ENCODE measurements around the gene SCN10A. TPM values are rescaled to one million over a fixed set of nuclear protein-coding genes. Genes with fewer than 3 reads are reported as not detected.

The SCN10A gene
- total RNA-seq, 1 experiment from 2014 or later: not detected

- no peak for TF ChIP-seq TEAD4 (CRISPR knock-in tag; IDR thresholded peaks at IDR 0.05)
- TF ChIP-seq PRDM15 (CRISPR knock-in tag; IDR thresholded peaks at IDR 0.05): no peak
- TF ChIP-seq, protein P1, sequence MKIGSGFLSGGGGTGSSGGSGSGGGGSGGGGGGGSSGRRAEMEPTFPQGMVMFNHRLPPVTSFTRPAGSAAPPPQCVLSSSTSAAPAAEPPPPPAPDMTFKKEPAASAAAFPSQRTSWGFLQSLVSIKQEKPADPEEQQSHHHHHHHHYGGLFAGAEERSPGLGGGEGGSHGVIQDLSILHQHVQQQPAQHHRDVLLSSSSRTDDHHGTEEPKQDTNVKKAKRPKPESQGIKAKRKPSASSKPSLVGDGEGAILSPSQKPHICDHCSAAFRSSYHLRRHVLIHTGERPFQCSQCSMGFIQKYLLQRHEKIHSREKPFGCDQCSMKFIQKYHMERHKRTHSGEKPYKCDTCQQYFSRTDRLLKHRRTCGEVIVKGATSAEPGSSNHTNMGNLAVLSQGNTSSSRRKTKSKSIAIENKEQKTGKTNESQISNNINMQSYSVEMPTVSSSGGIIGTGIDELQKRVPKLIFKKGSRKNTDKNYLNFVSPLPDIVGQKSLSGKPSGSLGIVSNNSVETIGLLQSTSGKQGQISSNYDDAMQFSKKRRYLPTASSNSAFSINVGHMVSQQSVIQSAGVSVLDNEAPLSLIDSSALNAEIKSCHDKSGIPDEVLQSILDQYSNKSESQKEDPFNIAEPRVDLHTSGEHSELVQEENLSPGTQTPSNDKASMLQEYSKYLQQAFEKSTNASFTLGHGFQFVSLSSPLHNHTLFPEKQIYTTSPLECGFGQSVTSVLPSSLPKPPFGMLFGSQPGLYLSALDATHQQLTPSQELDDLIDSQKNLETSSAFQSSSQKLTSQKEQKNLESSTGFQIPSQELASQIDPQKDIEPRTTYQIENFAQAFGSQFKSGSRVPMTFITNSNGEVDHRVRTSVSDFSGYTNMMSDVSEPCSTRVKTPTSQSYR (CRISPR knock-in tag; IDR thresholded peaks at IDR 0.05): no peak
- TF ChIP-seq ZNF138 (CRISPR knock-in tag; conservative IDR thresholded peaks at IDR 0.05): no peak
- TF ChIP-seq CTCF (IDR thresholded peaks at IDR 0.05): no peak
- no peak for TF ChIP-seq CREM (CRISPR knock-in tag; IDR thresholded peaks at IDR 0.05)
- TF ChIP-seq NFATC4 (CRISPR knock-in tag; IDR thresholded peaks at IDR 0.05): no peak
Measured at GRCh38 chr3:38652934-38653333, 163.1 kb downstream of the SCN10A start (continued).

DNA sequence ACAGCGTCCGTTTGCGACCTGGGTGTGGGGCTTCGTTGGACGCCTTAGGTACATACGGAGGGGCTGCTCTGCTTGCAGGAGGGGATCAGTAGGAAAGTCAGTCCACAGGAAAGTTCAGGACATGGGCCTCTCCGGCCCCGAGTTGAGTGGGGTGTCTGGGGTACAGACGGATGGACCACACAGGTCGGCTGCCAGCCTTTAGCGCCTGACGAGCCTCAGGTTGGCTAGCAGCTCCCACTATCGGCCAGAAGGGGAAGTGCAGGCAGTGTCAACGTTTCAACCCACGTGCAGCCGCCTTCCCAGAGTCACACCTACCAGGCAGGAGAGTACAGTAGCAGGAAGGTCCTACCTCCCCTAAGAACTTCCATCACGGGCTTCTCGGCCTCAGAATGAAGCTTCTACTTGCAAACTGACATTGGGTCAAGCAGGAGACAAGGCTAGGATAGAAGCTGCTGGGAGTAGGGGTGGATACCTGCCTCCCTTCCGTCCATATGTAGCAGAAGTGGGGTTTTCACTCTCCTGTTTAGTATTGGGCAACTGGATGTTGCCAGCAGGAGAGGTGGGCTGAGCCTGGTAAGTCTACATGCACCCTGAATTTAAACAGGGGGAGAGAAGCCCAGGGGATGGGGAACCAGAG is 164.7 kb downstream of the SCN10A start:
- DNase-seq (ENCODE audit: low spot score) (peak; percentile 83), ATAC-seq (peak; percentile 43)
- Mint-ChIP-seq H3K4me1 (peaks cover 10% of the 10 kb centered on the region), H3K36me3 (no peaks in the 10 kb centered on the region), H3K4me3 (no peak overlapping the region), H3K27ac (no peak overlapping the region), H3K27me3 (ENCODE audit: low read depth) (peaks cover 15% of the 10 kb centered on the region), H3K9me3 (peaks cover 4% of the 10 kb centered on the region; the same call in 1 of the 2 replicates)
- ChIA-PET POLR2A (no interaction called here), CTCF (interaction anchor here (0.6 to 2.7 kb wide), 27 partner anchors 8 to 1187 kb away, joined by 3 to 30 read pairs (median 4); partner anchors contain the start of genes EXOG, OXSR1 and XYLB)
- peak; percentile 23; the same call in 1 of the 2 replicates for TF ChIP-seq FOXK1 (CRISPR knock-in tag; IDR thresholded peaks at IDR 0.05)
- TF ChIP-seq, protein P2, sequence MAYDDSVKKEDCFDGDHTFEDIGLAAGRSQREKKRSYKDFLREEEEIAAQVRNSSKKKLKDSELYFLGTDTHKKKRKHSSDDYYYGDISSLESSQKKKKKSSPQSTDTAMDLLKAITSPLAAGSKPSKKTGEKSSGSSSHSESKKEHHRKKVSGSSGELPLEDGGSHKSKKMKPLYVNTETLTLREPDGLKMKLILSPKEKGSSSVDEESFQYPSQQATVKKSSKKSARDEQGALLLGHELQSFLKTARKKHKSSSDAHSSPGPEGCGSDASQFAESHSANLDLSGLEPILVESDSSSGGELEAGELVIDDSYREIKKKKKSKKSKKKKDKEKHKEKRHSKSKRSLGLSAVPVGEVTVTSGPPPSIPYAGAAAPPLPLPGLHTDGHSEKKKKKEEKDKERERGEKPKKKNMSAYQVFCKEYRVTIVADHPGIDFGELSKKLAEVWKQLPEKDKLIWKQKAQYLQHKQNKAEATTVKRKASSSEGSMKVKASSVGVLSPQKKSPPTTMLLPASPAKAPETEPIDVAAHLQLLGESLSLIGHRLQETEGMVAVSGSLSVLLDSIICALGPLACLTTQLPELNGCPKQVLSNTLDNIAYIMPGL (CRISPR knock-in tag; IDR thresholded peaks at IDR 0.05): 0 out of 2 replicates have a peak, but pooled peaks have one; percentile 35
- TF ChIP-seq ARID4B (CRISPR knock-in tag; IDR thresholded peaks at IDR 0.05; ENCODE audit: borderline replicate concordance): peak; percentile 59; the same call in 1 of the 2 replicates
- TF ChIP-seq ZNF532 (CRISPR knock-in tag; IDR thresholded peaks at IDR 0.05; ENCODE audit: borderline replicate concordance): 0 out of 2 replicates have a peak, but pooled peaks have one; percentile 31
- TF ChIP-seq SP1 (CRISPR knock-in tag; conservative IDR thresholded peaks at IDR 0.05): peak; percentile 51
- 0 out of 2 replicates have a peak, but pooled peaks have one; percentile 20 for TF ChIP-seq MYBL2 (CRISPR knock-in tag; IDR thresholded peaks at IDR 0.05)
- TF ChIP-seq ZNF219 (CRISPR knock-in tag; IDR thresholded peaks at IDR 0.05; ENCODE audit: borderline replicate concordance): no peak
- TF ChIP-seq RORB (CRISPR knock-in tag; IDR thresholded peaks at IDR 0.05): no peak
